ENCODE data around the gene LCLAT1. TPM values are rescaled to one million over a fixed set of nuclear protein-coding genes. Genes with fewer than 3 reads are reported as not detected.
A peak's percentile ranks its signal among the peaks of the same experiment; 100 is the strongest.

The LCLAT1 gene
- total RNA-seq, 1 experiment from 2014 or later = 21.7 TPM

GRCh38 chr2:30662268-30663131, 215.5 kb downstream of the LCLAT1 start:
- H3K4me3 ChIP-seq (ENCODE audit: low read length) = no peak overlapping the region
- H3K27me3 ChIP-seq (ENCODE audit: low read length) = no peaks in the 10 kb centered on the region
- peaks cover 4% of the 10 kb centered on the region; the same call in 1 of the 2 replicates for H3K4me1 ChIP-seq (ENCODE audit: low read length)
- no peaks in the 10 kb centered on the region for H3K9me3 ChIP-seq (ENCODE audit: low read length)
- H3K36me3 ChIP-seq (ENCODE audit: insufficient read depth, low read length) = no peaks in the 10 kb centered on the region
- H3K9ac ChIP-seq (ENCODE audit: low read length) = no peak overlapping the region
- H2AFZ ChIP-seq (ENCODE audit: low read length) = no peak overlapping the region
- no peak overlapping the region for H3K27ac ChIP-seq (ENCODE audit: low read length)
- no peak overlapping the region for H3K4me2 ChIP-seq (ENCODE audit: low read depth, low read length, poor library complexity, severe bottlenecking)
- no peak for DNase-seq
- H3K79me2 ChIP-seq (ENCODE audit: low read length) = no peaks in the 10 kb centered on the region
- no peaks in the 10 kb centered on the region for H4K20me1 ChIP-seq (ENCODE audit: insufficient read depth, low read depth, low read length)
- no peaks in the 10 kb centered on the region for H3K9me2 ChIP-seq (replicated peaks; ENCODE audit: insufficient read depth, low read length)

DNA sequence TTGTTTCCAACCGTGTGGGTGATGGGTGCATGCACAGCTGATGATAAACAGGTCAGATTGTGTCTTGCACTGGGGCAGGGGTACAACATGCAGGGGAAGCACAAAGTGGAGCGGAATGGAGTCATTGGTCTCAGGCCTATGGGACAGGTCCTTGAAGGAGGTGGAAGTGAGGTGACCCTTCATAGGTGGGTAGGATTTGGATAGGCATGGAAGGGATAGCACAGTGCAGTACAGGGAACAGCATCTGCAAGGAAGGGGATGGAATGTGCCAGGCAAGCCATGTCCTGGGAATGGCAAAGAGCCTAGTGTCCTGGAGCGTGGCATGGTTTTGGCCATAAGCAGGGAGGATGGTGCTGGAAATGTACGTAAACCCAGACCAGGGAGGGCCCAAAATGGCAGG, 216.3 kb downstream of the LCLAT1 start:
- Histone ChIP-seq H3K9ac (ENCODE audit: low read length) (no peak overlapping the region), H3K4me1 (ENCODE audit: low read length) (peaks cover 4% of the 10 kb centered on the region; the same call in 1 of the 2 replicates), H3K9me3 (ENCODE audit: low read length) (no peaks in the 10 kb centered on the region), H4K20me1 (ENCODE audit: insufficient read depth, low read depth, low read length) (no peaks in the 10 kb centered on the region), H3K27me3 (ENCODE audit: low read length) (no peaks in the 10 kb centered on the region), H3K27ac (ENCODE audit: low read length) (no peak overlapping the region), H2AFZ (ENCODE audit: low read length) (no peak overlapping the region), H3K9me2 (replicated peaks; ENCODE audit: insufficient read depth, low read length) (no peaks in the 10 kb centered on the region), H3K79me2 (ENCODE audit: low read length) (no peaks in the 10 kb centered on the region), H3K36me3 (ENCODE audit: insufficient read depth, low read length) (no peaks in the 10 kb centered on the region), H3K4me2 (ENCODE audit: low read depth, low read length, poor library complexity, severe bottlenecking) (no peak overlapping the region), H3K4me3 (ENCODE audit: low read length) (no peak overlapping the region)
- DNase-seq = no peak

GRCh38 chr2:30663806-30664205, 216.8 kb downstream of the LCLAT1 start:
- Histone ChIP-seq H3K36me3 (ENCODE audit: insufficient read depth, low read length) (no peaks in the 10 kb centered on the region), H3K27ac (ENCODE audit: low read length) (no peak overlapping the region), H3K79me2 (ENCODE audit: low read length) (no peaks in the 10 kb centered on the region), H3K27me3 (ENCODE audit: low read length) (no peaks in the 10 kb centered on the region), H4K20me1 (ENCODE audit: insufficient read depth, low read depth, low read length) (no peaks in the 10 kb centered on the region), H3K9ac (ENCODE audit: low read length) (no peak overlapping the region), H3K9me3 (ENCODE audit: low read length) (no peaks in the 10 kb centered on the region), H2AFZ (ENCODE audit: low read length) (no peak overlapping the region), H3K4me3 (ENCODE audit: low read length) (no peak overlapping the region), H3K4me2 (ENCODE audit: low read depth, low read length, poor library complexity, severe bottlenecking) (no peak overlapping the region), H3K4me1 (ENCODE audit: low read length) (peaks cover 4% of the 10 kb centered on the region; the same call in 1 of the 2 replicates), H3K9me2 (replicated peaks; ENCODE audit: insufficient read depth, low read length) (no peaks in the 10 kb centered on the region)
- DNase-seq = no peak

DNA sequence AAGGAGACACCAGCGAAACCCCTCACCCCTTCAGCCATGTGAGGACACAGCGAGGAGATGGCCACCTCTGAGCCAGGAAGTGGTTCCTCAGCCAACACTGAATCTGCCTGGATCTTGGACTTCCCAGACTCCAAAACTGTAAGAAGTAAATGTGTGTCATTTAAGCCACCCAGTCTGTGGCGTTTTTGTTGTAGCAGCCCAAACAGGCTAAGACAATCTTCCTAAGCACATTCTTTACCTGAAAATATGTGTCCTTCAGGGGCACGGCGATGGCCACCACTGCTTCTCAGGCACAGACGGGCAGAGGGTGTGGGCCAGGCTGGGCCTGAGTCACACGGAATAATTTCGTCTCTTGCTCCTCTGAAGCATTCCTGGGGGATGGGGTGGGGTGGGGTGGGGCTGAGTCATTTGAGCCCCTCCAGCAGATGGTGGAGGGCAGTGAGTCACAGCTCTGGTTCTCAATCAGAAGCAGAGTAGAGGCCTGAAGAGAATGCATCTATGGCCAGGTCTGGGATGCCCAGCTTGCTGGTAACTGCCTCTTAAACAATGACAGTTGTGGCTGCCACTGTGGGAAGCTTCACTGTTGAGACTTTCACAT, 217.8 kb downstream of the LCLAT1 start:
- no peaks in the 10 kb centered on the region for H3K79me2 ChIP-seq (ENCODE audit: low read length)
- H3K27ac ChIP-seq (ENCODE audit: low read length) = no peak overlapping the region
- H3K36me3 ChIP-seq (ENCODE audit: insufficient read depth, low read length) = no peaks in the 10 kb centered on the region
- H4K20me1 ChIP-seq (ENCODE audit: insufficient read depth, low read depth, low read length) = no peaks in the 10 kb centered on the region
- DNase-seq = no peak
- H3K4me1 ChIP-seq (ENCODE audit: low read length) = peaks cover 4% of the 10 kb centered on the region; the same call in 1 of the 2 replicates
- no peak overlapping the region for H3K9ac ChIP-seq (ENCODE audit: low read length)
- no peak overlapping the region for H3K4me3 ChIP-seq (ENCODE audit: low read length)
- H3K9me3 ChIP-seq (ENCODE audit: low read length) = no peaks in the 10 kb centered on the region
- H2AFZ ChIP-seq (ENCODE audit: low read length) = no peak overlapping the region
- no peaks in the 10 kb centered on the region for H3K9me2 ChIP-seq (replicated peaks; ENCODE audit: insufficient read depth, low read length)
- no peaks in the 10 kb centered on the region for H3K27me3 ChIP-seq (ENCODE audit: low read length)
- no peak overlapping the region for H3K4me2 ChIP-seq (ENCODE audit: low read depth, low read length, poor library complexity, severe bottlenecking)

GRCh38 chr2:30665761-30666265, 218.8 kb downstream of the LCLAT1 start:
- Histone ChIP-seq H4K20me1 (ENCODE audit: insufficient read depth, low read depth, low read length) (no peaks in the 10 kb centered on the region), H2AFZ (ENCODE audit: low read length) (no peak overlapping the region), H3K27me3 (ENCODE audit: low read length) (no peaks in the 10 kb centered on the region), H3K79me2 (ENCODE audit: low read length) (no peaks in the 10 kb centered on the region), H3K9me3 (ENCODE audit: low read length) (no peaks in the 10 kb centered on the region), H3K9me2 (replicated peaks; ENCODE audit: insufficient read depth, low read length) (no peaks in the 10 kb centered on the region), H3K4me1 (ENCODE audit: low read length) (peaks cover 4% of the 10 kb centered on the region; the same call in 1 of the 2 replicates), H3K36me3 (ENCODE audit: insufficient read depth, low read length) (no peaks in the 10 kb centered on the region), H3K4me2 (ENCODE audit: low read depth, low read length, poor library complexity, severe bottlenecking) (no peak overlapping the region), H3K4me3 (ENCODE audit: low read length) (no peak overlapping the region), H3K27ac (ENCODE audit: low read length) (no peak overlapping the region), H3K9ac (ENCODE audit: low read length) (no peak overlapping the region)
- DNase-seq = no peak

- Histone ChIP-seq H3K79me2 (ENCODE audit: low read length) (no peaks in the 10 kb centered on the region), H4K20me1 (ENCODE audit: insufficient read depth, low read depth, low read length) (no peaks in the 10 kb centered on the region), H3K9ac (ENCODE audit: low read length) (no peak overlapping the region), H3K4me3 (ENCODE audit: low read length) (no peak overlapping the region), H2AFZ (ENCODE audit: low read length) (no peak overlapping the region), H3K4me2 (ENCODE audit: low read depth, low read length, poor library complexity, severe bottlenecking) (no peak overlapping the region), H3K9me2 (replicated peaks; ENCODE audit: insufficient read depth, low read length) (no peaks in the 10 kb centered on the region), H3K9me3 (ENCODE audit: low read length) (no peaks in the 10 kb centered on the region), H3K36me3 (ENCODE audit: insufficient read depth, low read length) (no peaks in the 10 kb centered on the region), H3K4me1 (ENCODE audit: low read length) (peaks cover 4% of the 10 kb centered on the region; the same call in 1 of the 2 replicates), H3K27me3 (ENCODE audit: low read length) (no peaks in the 10 kb centered on the region), H3K27ac (ENCODE audit: low read length) (no peak overlapping the region)
- peak; percentile 73 for DNase-seq
These were observed 219.3 kb downstream of the LCLAT1 start for GRCh38 chr2:30666266-30666874.

DNA sequence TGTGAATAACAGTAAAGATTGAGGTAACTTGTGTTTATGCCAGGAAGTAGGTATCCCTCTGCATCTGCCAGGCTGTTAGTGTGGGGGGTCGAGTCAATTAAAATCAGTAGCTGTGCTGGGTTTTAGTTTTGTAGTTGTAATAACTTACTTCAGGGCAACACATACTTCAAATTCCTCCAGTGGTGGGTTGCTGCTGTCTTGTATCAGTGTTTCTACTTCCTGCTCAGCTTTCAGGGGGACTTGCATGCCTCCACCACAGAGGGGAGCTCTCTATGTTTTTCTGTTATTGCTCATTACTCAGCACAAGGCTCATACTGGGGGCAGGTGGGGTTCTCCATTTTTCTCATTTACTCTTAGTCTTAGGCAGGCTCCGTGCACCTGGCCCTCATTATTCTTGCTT, 223.4 kb downstream of the LCLAT1 start:
- Histone ChIP-seq H3K4me2 (ENCODE audit: low read depth, low read length, poor library complexity, severe bottlenecking) (no peak overlapping the region), H3K9ac (ENCODE audit: low read length) (no peak overlapping the region), H3K36me3 (ENCODE audit: insufficient read depth, low read length) (no peaks in the 10 kb centered on the region), H3K4me1 (ENCODE audit: low read length) (peaks cover 4% of the 10 kb centered on the region; the same call in 1 of the 2 replicates), H3K79me2 (ENCODE audit: low read length) (no peaks in the 10 kb centered on the region), H3K4me3 (ENCODE audit: low read length) (no peak overlapping the region), H2AFZ (ENCODE audit: low read length) (peak overlapping the region; percentile 70; the same call in 1 of the 2 replicates), H3K27me3 (ENCODE audit: low read length) (no peaks in the 10 kb centered on the region), H3K27ac (ENCODE audit: low read length) (no peak overlapping the region), H3K9me3 (ENCODE audit: low read length) (no peaks in the 10 kb centered on the region), H3K9me2 (replicated peaks; ENCODE audit: insufficient read depth, low read length) (no peaks in the 10 kb centered on the region), H4K20me1 (ENCODE audit: insufficient read depth, low read depth, low read length) (no peaks in the 10 kb centered on the region)
- DNase-seq = peak; percentile 76

DNA sequence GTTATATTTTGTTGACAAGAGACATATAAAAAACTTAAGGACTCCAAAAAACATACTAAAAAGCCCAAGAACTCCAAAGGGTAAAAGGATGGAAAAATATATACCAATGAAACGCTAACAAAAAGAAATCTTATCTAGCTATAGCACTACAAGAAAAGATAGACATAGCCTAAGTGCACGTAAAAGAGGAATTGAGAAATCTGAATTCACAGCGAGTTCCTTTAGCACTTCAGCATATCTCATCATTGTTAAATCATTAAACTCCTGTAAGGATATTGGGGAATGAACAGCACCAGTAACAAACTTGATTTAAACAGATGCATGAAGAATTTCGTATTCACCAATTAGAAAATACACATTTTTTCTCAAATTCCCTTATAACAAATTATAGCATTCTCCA, 226.1 kb downstream of the LCLAT1 start:
- H3K36me3 ChIP-seq (ENCODE audit: insufficient read depth, low read length) = no peaks in the 10 kb centered on the region

More for the DNA sequence above, 226.1 kb downstream of the LCLAT1 start:
- H3K9me3 ChIP-seq (ENCODE audit: low read length) = no peaks in the 10 kb centered on the region
- H3K27ac ChIP-seq (ENCODE audit: low read length) = no peak overlapping the region
- H3K27me3 ChIP-seq (ENCODE audit: low read length) = no peaks in the 10 kb centered on the region
- peaks cover 3% of the 10 kb centered on the region; the same call in 1 of the 2 replicates for H3K4me1 ChIP-seq (ENCODE audit: low read length)
- H2AFZ ChIP-seq (ENCODE audit: low read length) = no peak overlapping the region
- no peaks in the 10 kb centered on the region for H3K79me2 ChIP-seq (ENCODE audit: low read length)
- no peaks in the 10 kb centered on the region for H4K20me1 ChIP-seq (ENCODE audit: insufficient read depth, low read depth, low read length)
- H3K9me2 ChIP-seq (replicated peaks; ENCODE audit: insufficient read depth, low read length) = no peaks in the 10 kb centered on the region
- H3K4me2 ChIP-seq (ENCODE audit: low read depth, low read length, poor library complexity, severe bottlenecking) = no peak overlapping the region
- DNase-seq = no peak
- no peak overlapping the region for H3K9ac ChIP-seq (ENCODE audit: low read length)
- no peak overlapping the region for H3K4me3 ChIP-seq (ENCODE audit: low read length)

Data from Karpas-422 (cell line).